ENCODE measurements around the gene JAM3. TPM values are rescaled to one million over a fixed set of nuclear protein-coding genes. Genes with fewer than 3 reads are reported as not detected.

Gene JAM3
- total RNA-seq, 3 donors from 2014 or later (not counting 1 experiment from before 2014, with no cell fraction given), result 2.1 to 3.8 (median 2.4) TPM

GRCh38 chr11:134026655-134027343, 42.1 kb upstream of the JAM3 start:
- peaks cover 20 to 30% of the 10 kb centered on the region in 2 donors for H3K27me3 Mint-ChIP-seq (ENCODE audit: low read depth in 2 of 2)
- no peaks in the 10 kb centered on the region for H3K9me3 ChIP-seq (ENCODE audit: control insufficient read depth, insufficient read depth, low read length)
- WGBS (ENCODE audit: insufficient coverage), result 38% methylated on average over 11 of the region's 11 CpGs
- intact Hi-C loops (cut with micrococcal nuclease), result no loop called here
- no peak for TF ChIP-seq CTCF (IDR thresholded peaks at IDR 0.05)
- no peaks in the 10 kb centered on the region for H3K27me3 ChIP-seq (ENCODE audit: control insufficient read depth, insufficient read depth, low read length)
- no peaks in the 10 kb centered on the region for H3K4me1 ChIP-seq (ENCODE audit: control insufficient read depth, insufficient read depth, low read length)
- no peaks in the 10 kb centered on the region for H3K36me3 Mint-ChIP-seq
- H3K4me3 Mint-ChIP-seq, result no peak overlapping the region
- no peaks in the 10 kb centered on the region for H3K9me3 Mint-ChIP-seq
- no peak overlapping the region for H3K27ac ChIP-seq (ENCODE audit: low read length)
- H3K4me1 Mint-ChIP-seq, result peaks cover under 1 to 6% of the 10 kb centered on the region in 2 donors
- H3K4me3 ChIP-seq (ENCODE audit: low read length), result no peak overlapping the region
- DNase-seq, result no peak
- no peaks in the 10 kb centered on the region for H3K36me3 ChIP-seq (ENCODE audit: control insufficient read depth, insufficient read depth, low read length)
- H3K27ac Mint-ChIP-seq, result no peak overlapping the region
- ATAC-seq, result no peak

- Mint-ChIP-seq H3K36me3 (no peaks in the 10 kb centered on the region), H3K27me3 (ENCODE audit: low read depth in 2 of 2) (peaks cover 24 to 37% of the 10 kb centered on the region in 2 donors), H3K27ac (no peak overlapping the region), H3K4me1 (peaks cover 6 to 9% of the 10 kb centered on the region in 2 donors), H3K9me3 (no peaks in the 10 kb centered on the region), H3K4me3 (no peak overlapping the region)
- peak in 1 of 2 donors; percentile 71 for DNase-seq
- no peak for TF ChIP-seq CTCF (IDR thresholded peaks at IDR 0.05)
- no peak overlapping the region for H3K4me3 ChIP-seq (ENCODE audit: low read length)
- no peak overlapping the region for H3K27ac ChIP-seq (ENCODE audit: low read length)
- intact Hi-C loops (cut with micrococcal nuclease), result no loop called here
- H3K4me1 ChIP-seq (ENCODE audit: control insufficient read depth, insufficient read depth, low read length), result peaks cover 5% of the 10 kb centered on the region
- H3K36me3 ChIP-seq (ENCODE audit: control insufficient read depth, insufficient read depth, low read length), result no peaks in the 10 kb centered on the region
- no peak for ATAC-seq
- no peaks in the 10 kb centered on the region for H3K9me3 ChIP-seq (ENCODE audit: control insufficient read depth, insufficient read depth, low read length)
- no peaks in the 10 kb centered on the region for H3K27me3 ChIP-seq (ENCODE audit: control insufficient read depth, insufficient read depth, low read length)
- 51% methylated on average over 4 of the region's 4 CpGs for WGBS (ENCODE audit: insufficient coverage)
Measured at GRCh38 chr11:134027671-134028070, 41.2 kb upstream of the JAM3 start.

- peaks cover 13% of the 10 kb centered on the region for H3K4me1 ChIP-seq (ENCODE audit: control insufficient read depth, insufficient read depth, low read length)
- no peaks in the 10 kb centered on the region for H3K36me3 Mint-ChIP-seq
- no peaks in the 10 kb centered on the region for H3K9me3 Mint-ChIP-seq
- no peak overlapping the region for H3K27ac Mint-ChIP-seq
- H3K27ac ChIP-seq (ENCODE audit: low read length), result no peak overlapping the region
- peaks cover 6 to 14% of the 10 kb centered on the region in 2 donors for H3K4me1 Mint-ChIP-seq
- H3K27me3 Mint-ChIP-seq (ENCODE audit: low read depth in 2 of 2), result peaks cover 27 to 37% of the 10 kb centered on the region in 2 donors
- H3K4me3 Mint-ChIP-seq, result no peak overlapping the region
- WGBS (ENCODE audit: insufficient coverage), result 81% methylated on average over 3 of the region's 3 CpGs
- TF ChIP-seq CTCF (IDR thresholded peaks at IDR 0.05), result no peak
- H3K36me3 ChIP-seq (ENCODE audit: control insufficient read depth, insufficient read depth, low read length), result no peaks in the 10 kb centered on the region
- DNase-seq (no peak), ATAC-seq (no peak)
- no peaks in the 10 kb centered on the region for H3K27me3 ChIP-seq (ENCODE audit: control insufficient read depth, insufficient read depth, low read length)
- H3K9me3 ChIP-seq (ENCODE audit: control insufficient read depth, insufficient read depth, low read length), result no peaks in the 10 kb centered on the region
- intact Hi-C loops (cut with micrococcal nuclease), result no loop called here
- no peak overlapping the region for H3K4me3 ChIP-seq (ENCODE audit: low read length)
Measured at GRCh38 chr11:134028368-134028920, 40.4 kb upstream of the JAM3 start.
